HG03139 (cell line): Measurements from ENCODE around the gene CYP2C9.
A peak's percentile ranks its signal among the peaks of the same experiment; 100 is the strongest.
"Not testable (repeated sequence)": the region's sequence is repeated elsewhere in the genome, so short reads cannot be mapped to it uniquely, and the experiment has no call there.

Experiments
- ATAC-seq: cut with Tn5 transposase; IDR thresholded peaks from one replicate; pipeline ENCODE4 v1.9.1; 2021; ENCODE audit not compliant: unreplicated experiment

The CYP2C9 gene

DNA sequence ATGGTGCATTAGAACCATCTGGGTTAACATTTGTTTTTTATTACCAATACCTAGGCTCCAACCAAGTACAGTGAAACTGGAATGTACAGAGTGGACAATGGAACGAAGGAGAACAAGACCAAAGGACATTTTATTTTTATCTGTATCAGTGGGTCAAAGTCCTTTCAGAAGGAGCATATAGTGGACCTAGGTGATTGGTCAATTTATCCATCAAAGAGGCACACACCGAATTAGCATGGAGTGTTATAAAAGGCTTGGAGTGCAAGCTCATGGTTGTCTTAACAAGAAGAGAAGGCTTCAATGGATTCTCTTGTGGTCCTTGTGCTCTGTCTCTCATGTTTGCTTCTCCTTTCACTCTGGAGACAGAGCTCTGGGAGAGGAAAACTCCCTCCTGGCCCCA, at the start of gene CYP2C9:
Gene CYP2C9, plus strand, starts transcription at position 276 of the 400 bp plus-strand sequence. Its CDS starts 25 bp downstream, at position 301.
- no peak for ATAC-seq

- no peak for ATAC-seq
Measured at GRCh38 chr10:94889123-94889522, 49.3 kb upstream of the CYP2C9 start.

DNA sequence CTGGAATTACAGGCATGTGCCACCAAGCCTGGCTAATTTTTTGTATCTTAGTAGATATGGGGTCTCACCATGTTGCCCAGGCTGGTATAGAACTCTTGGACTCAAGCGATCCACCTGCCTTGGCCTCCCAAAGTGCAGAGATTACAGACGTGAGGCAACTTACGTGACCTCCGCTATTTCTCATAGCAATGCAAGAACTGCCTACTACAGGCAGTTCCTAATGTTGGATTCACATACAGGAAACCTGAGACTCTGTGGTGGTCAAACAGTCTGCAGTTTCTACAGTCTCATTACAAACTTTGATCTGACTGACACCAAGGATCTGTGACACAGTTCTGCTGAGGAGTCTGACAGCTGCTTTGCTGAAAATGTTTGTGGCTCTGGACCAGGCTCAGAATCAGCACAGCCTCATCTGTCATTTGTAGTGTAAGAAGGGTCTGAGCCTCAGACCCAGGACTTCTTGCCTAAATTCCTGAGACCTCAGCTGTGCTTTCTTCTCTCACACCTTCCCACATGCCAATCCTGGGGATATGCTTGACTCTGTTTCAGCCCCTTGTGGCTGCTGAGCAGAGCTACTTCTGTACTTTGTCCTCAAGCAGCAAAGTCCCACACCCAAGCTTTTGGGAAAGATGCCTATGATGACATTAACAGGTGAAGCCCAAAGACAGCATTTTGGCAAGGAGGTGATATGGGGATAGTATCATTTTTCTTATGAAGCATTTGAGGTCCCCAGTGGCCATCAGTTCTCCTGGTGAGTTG, 48.0 kb upstream of the CYP2C9 start:
- no peak for ATAC-seq

- ATAC-seq = not testable (repeated sequence)
Measured at GRCh38 chr10:94898414-94898813, 40.0 kb upstream of the CYP2C9 start.

DNA sequence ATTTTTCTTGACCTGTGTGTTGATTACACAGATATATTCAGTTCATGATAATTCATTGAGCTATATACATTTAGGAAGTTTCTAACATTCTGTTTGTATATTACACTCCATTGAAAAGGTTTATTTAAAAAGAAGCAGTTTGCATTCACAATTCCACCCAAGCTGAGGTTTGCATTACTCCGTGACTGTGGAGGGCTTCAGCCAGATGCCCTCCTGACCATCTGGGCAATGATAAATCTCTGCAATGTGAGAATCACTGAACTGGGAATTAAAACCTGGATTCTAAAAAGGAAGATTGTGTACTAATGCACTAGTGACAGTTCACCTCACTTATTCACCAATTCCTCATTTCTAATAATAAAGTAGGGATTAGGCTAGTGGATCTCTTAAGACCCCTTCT, 36.4 kb upstream of the CYP2C9 start:
- no peak for ATAC-seq

DNA sequence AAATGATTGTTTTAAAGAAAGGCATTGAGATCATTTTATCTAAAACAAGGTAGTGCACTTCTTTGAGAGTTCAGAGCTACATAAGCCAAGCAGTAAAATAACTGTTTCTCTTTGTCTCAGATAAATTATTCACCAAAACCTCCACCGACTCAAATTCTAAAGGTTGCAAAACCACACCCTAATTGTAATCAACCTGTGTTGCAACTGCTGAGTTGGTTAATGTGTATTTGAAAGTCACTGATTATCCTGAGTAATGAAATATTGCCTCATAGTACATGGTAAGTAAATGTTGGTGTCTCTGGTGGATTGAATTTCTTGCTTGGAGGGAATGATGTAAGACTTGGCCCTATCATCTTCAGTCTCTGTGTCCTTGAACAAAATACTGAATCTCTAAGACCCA, 35.9 kb upstream of the CYP2C9 start:
- no peak for ATAC-seq

DNA sequence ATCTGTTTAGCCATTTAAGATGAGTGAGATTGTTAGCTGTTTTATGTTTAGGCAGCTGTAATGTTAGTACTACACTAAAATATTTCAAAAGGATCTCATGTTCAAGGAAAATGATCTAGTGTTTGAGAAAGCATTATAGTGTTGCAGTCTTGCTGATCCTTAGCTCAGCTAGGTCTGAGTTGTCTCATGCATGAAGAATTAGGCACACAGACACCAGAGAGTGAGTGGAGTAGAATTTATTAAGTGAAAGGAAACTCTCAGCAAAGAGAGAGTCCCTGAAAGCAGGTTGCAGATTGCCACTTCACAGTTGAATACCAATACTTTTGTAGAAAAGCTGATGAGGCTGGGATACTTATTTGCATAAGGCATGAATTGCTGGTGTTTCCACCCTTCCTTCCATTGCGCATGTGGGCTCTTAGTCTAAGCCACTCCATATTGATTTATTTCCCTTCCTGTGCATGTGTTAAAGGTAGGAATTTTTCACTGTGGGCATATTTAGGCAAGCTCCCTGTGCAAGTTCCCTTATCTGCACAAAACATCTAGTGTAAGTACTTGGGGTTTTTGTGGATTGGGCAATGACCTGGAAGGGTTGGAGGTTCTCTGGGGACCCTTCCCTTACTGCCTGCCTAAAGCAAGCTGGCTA, 33.8 kb upstream of the CYP2C9 start:
- ATAC-seq = not testable (repeated sequence)

DNA sequence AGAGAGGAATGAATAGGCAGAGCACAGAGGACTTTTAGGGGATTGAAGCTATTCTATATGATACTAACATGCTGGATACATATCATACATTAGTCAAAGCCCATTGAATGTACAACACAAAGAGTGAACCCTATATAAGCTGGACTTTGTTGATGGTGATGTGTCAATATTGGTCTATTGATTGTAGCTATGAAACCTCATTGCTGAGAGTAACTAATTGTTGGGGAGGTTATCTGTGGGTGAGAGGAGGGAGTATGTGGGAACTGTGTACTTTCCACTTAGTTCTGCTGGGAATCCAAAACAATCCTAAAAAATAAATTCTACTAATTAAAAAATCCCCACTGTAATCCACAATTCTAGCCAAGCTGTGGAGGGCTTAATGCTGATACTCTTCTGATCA, 22.0 kb upstream of the CYP2C9 start:
- ATAC-seq = no peak

DNA sequence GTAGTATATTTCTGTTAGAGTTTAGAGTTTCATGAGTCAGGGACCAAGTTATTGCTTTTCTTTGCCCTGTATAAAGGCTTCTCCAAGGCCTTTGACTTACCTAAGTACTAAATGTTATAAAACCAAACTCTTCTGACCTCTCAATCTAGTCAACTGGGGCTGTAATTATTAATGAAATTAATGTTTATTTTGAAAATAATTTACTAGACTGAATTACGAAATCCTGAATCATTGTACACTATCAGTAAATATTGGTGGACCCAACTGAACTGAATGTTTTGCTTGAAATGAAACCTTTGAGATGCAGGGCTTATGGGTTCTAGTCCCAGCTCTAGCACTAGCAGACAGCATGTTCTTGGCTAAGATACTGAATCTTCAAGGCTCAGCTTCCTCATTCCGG, 1.7 kb upstream of the CYP2C9 start:
- no peak for ATAC-seq

- ATAC-seq = not testable (repeated sequence)
Measured at GRCh38 chr10:94943432-94944103, 5.1 kb downstream of the CYP2C9 start.

DNA sequence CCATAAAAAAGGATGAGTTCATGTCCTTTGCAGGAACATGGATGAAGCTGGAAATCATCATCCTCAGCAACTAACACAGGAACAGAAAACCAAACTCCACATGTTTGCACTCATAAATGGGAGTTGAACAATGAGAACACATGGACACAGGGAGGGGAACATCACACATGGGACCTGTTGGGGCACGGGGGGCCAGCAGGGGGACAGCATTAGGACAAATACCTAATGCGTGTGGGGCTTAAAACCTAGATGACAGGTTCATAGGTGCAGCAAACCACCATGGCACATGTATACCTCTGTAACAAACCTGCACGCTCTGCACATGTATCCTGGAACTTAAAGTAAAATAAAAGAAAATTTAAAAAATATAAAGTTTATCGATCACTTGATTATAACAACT, 7.7 kb downstream of the CYP2C9 start:
- ATAC-seq = not testable (repeated sequence)

- ATAC-seq = peak; percentile 63
Measured at GRCh38 chr10:94963901-94964300, 25.4 kb downstream of the CYP2C9 start.

DNA sequence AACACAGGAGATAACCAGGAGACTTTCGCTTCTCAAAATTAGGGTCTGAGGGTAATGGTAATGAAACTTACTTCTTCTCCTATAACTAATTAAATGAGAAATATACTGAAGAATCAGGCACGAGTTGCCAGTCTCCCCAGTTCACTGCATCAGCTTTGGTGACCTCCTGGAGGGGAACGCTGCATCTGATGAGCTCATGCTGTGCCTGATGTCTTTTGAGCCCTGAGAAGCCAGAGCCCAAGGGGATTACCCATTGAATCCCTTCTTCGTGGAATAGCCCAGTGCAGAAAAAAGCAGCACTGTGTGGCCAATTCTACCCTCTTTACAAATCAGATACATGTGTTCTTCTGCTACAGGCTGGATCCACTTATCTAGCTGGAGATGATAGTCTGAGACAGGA, 45.1 kb downstream of the CYP2C9 start:
- no peak for ATAC-seq

DNA sequence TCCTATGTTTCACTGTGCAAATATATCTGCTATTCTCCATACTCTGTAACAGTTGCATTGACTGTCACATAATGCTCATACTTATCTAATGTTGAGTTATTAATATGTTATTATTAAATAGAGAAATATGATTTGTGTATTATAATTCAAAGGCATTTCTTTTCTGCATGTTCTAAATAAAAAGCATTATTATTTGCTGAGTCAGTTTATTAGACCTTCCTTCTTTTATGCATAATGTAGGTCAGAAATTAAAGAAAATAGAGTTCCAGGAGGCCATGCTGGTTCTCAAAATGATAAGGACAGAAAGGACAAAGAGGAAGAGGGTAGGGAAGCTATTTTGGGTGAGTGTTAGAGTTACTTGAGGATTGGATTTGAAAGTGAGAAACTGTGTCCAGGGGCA, 50.7 kb downstream of the CYP2C9 start:
- no peak for ATAC-seq

DNA sequence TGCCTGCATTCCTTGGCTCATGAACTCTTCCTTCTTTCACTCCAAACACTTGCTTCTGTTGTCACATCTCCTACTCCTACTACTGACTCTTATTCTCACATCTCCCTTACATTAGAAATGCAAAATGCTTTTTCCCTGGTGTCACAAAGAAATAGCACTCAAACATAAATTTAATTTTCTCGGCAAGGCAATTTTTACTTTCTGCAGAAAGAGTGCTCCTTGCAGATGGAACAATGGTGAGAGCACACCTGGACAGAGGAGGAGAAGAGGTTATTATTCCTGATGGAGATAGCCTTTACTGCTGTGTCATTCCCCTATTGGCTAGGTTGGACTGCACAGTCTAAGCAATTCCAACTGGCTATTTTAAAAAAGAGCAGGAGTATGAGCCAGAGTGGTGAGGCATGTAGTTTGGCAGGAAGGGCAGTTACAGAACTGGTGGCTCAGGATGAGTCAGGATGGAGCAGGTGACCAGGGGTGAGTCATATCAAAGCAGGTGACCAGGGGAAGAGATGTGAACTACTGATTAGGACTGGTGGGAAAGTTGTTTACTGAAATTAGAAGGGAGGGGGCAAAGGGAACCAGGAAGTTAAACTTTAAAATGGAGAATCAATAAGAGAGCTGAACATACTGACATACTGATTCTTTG, 52.9 kb downstream of the CYP2C9 start:
- no peak for ATAC-seq

DNA sequence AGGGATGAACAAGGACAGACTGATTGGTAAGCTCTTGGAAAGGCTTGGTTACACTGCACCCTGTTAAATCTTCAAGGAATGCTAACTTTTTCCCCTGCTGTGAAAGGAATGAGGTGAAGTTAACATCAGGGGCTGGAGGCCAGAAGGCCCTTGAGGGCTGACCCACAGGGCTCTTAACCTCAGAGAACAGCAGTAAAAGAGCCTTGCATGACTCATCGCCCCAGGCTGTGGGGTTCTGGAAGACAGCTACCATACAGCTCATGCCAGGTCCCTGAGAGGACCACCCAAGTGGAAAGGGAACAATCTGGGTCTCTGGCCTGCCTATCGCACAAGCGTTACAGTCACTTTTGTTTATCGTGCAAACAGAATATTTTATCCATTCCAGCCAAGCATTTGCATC, 54.4 kb downstream of the CYP2C9 start:
- no peak for ATAC-seq

DNA sequence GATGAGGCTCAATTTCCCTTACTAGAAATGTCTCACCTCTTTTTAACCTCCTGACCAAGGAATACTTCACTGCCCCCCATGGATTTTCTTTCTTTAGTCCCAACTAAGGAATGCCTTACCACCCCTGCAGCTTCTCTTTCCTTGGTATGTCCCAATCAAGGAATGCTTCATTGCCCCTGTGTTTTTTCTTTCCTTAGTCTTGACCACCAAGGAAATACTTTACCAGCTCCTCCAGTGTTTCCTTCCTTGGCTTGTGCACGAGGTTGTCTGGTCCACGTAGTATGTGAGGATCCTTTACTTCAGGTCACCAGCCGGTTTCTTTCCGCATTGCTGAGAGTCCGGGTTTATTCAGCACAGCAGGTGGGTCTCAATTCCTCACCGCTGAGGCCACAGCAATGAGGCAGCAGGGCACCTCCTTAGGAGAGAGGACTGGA, 59.3 kb downstream of the CYP2C9 start:
- no peak for ATAC-seq

GRCh38 chr10:95026461-95026860, 88.0 kb downstream of the CYP2C9 start:
- ATAC-seq = no peak

- ATAC-seq = no peak
Measured at GRCh38 chr10:95031656-95032055, 93.2 kb downstream of the CYP2C9 start.

- ATAC-seq = no peak
Measured at GRCh38 chr10:95034401-95034800, 95.9 kb downstream of the CYP2C9 start.
